H1 (cell line): ENCODE results near the gene YAP1. TPM values are rescaled to one million over a fixed set of nuclear protein-coding genes. Genes with fewer than 3 reads are reported as not detected.

Source experiments
- BRCA1 ChIP-seq: IDR thresholded peaks from 2 replicates; pipeline ENCODE4 v1.6.1; 2012; ENCODE audit warnings: low read depth, low read length, improper control_type of control experiment
- CHD7 ChIP-seq: fragments of 300-600 bp; sonication (generic); IDR thresholded peaks from 2 replicates; pipeline ENCODE4 v1.7.1; 2012; ENCODE audit warnings: low read length, moderate library complexity, mild to moderate bottlenecking, inconsistent platforms; ENCODE audit not compliant: insufficient replicate concordance
- SP4 ChIP-seq: IDR thresholded peaks from 2 replicates; pipeline ENCODE4 v1.6.1; 2012; ENCODE audit warnings: low read length, inconsistent platforms
- polyA plus RNA-seq, 7 experiments: library from polyadenylated mRNA; depleted of rRNA in 3 of 7; stranded (reverse) in 5 of 7; unstranded in 2 of 7; fragments of >200 nt in 5 of 7; fragments of 200-250 nt in 2 of 7; gene quantifications; 1 replicate in 5 of 7; 2 replicates in 1 of 7; 4 replicates in 1 of 7; pipeline versions ENCODE4 v1.2.1 to v1.2.3, GENCODE V29; 2011 to 2013; ENCODE audit warnings: missing spikeins in 2 of 7, mixed read lengths in 2 of 7
- total RNA-seq: library from RNA; stranded (reverse); fragmentation: NEBNext Ultra II Directional; extraction: Animal tissue kit (Norgen Biotek cat#: 25700); gene quantifications from 2 replicates; pipeline ENCODE4 v1.2.1, GENCODE V29; 2021

YAP1 gene
- total and polyA plus RNA-seq, 2 of the 8 experiments (the other 6 are each of a cell fraction or from before 2014, with no cell fraction given): 62.0 to 108 TPM

DNA sequence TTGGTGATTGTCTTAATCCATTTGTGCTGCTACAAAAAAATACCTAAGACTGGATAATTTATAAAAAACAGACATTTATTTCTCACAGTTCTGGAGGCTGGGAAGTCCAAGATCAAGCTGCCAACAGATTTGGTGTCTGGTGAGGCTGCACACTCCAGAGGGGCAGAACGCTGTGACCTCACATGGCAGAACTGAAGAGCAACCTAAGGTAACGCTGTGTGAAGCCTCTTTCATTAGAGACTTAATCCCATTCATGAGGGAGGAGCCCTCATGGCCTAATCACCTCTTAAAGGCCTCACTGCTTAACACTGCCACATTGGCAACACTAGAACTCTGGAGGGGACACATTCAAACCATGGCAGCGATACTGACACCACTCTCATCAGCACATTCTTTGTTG lies 164.4 kb downstream of the YAP1 start (continued):
- TF ChIP-seq CHD7 (no peak), BRCA1 (no peak), SP4 (no peak)
- TF ChIP-seq, all 59 proteins: peak for 0
